ENCODE measurements around the gene SAMD1. TPM values are rescaled to one million over a fixed set of nuclear protein-coding genes. Genes with fewer than 3 reads are reported as not detected.
A peak's percentile ranks its signal among the peaks of the same experiment; 100 is the strongest.

SAMD1 gene
- total RNA-seq, 1 experiment from 2014 or later = 47.1 TPM

GRCh38 chr19:14120497-14120780 lies 29.9 kb upstream of the SAMD1 start:
- Histone ChIP-seq H3K36me3 (ENCODE audit: control insufficient read depth, insufficient read depth, low read length) (peaks cover 1% of the 10 kb centered on the region; the same call in 1 of the 2 replicates), H3K27me3 (replicated peaks; ENCODE audit: control insufficient read depth, insufficient read depth, low read length) (no peaks in the 10 kb centered on the region), H3K4me1 (peaks cover 13% of the 10 kb centered on the region), H3K4me3 (ENCODE audit: low read depth, low read length) (no peak overlapping the region), H3K9me3 (no peaks in the 10 kb centered on the region)
- CTCF ChIA-PET = no interaction called here
- Mint-ChIP-seq H3K4me3 (ENCODE audit: unreplicated experiment) (no peak overlapping the region), H3K9me3 (ENCODE audit: unreplicated experiment) (no peaks in the 10 kb centered on the region), H3K27me3 (ENCODE audit: insufficient read depth, unreplicated experiment) (no peaks in the 10 kb centered on the region), H3K4me1 (ENCODE audit: low read depth, unreplicated experiment) (peaks cover 8% of the 10 kb centered on the region), H3K36me3 (ENCODE audit: insufficient read depth, unreplicated experiment) (peaks cover 50% of the 10 kb centered on the region), H3K27ac (ENCODE audit: unreplicated experiment) (no peak overlapping the region)
- intact Hi-C loops (cut with micrococcal nuclease; ENCODE audit: unreplicated experiment) = no loop called here
- no peak for TF ChIP-seq CTCF (IDR thresholded peaks at IDR 0.05; ENCODE audit: insufficient read depth in 1 of 2, low read depth in 1 of 2, low read length in 1 of 2, severe bottlenecking in 1 of 2, unreplicated experiment in 1 of 2)
- no peak for DNase-seq
- BruUV-seq (replicated peaks) = no TSS peak
- POLR2A ChIA-PET = no interaction called here

DNA sequence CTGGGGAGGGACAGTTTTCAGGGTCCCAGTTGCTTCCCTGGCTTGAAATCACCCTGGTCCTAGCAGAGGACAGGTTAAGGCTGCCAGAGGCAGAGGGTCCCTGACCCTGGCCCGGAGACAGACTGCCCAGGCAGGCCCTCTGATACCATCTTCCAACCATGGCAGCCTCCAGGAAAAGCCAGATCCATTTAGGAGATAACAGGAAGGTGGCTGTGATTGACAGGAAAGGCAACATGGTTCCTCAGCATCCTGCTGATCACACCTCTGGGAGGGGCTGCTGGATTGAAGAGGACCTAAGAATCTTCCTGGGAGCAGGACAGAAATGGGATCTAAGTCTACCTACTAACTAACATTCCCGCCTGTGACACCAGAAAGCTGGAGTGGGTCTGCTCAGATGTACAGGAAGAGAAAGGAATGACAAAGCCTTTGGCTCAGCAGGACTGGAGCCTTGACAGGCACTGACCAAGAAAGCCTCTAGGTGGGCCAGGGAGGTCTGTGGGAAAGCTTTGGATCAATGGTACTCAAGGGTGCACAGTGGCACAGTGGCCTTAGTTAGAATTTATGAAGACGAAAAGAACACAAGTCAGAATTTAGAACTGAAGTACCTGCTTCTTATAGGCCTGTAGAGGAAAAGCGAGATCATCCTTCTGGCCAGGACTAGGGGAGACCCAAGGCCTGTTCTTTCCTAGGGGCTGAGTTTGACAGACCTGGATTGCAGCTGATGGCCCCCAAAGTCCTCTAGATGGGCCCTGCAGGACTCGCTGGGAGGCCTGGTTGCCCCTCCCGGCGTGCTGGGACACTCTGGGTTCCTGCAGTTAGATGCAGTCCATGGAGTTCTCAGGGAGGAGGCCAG lies 29.3 kb upstream of the SAMD1 start:
- peaks cover 8% of the 10 kb centered on the region for H3K4me1 Mint-ChIP-seq (ENCODE audit: low read depth, unreplicated experiment)
- H3K36me3 Mint-ChIP-seq (ENCODE audit: insufficient read depth, unreplicated experiment) = peaks cover 50% of the 10 kb centered on the region
- no peaks in the 10 kb centered on the region for H3K27me3 Mint-ChIP-seq (ENCODE audit: insufficient read depth, unreplicated experiment)
- no peak overlapping the region for H3K27ac Mint-ChIP-seq (ENCODE audit: unreplicated experiment)
- intact Hi-C loops (cut with micrococcal nuclease; ENCODE audit: unreplicated experiment) = loop anchor here (2.0 to 5.0 kb wide), 2 partner anchors 17 to 38 kb away; partner anchors contain the start of gene ASF1B
- no TSS peak for BruUV-seq (replicated peaks)
- H3K27me3 ChIP-seq (replicated peaks; ENCODE audit: control insufficient read depth, insufficient read depth, low read length) = no peaks in the 10 kb centered on the region
- no peaks in the 10 kb centered on the region for H3K9me3 ChIP-seq
- no peak overlapping the region for H3K4me3 Mint-ChIP-seq (ENCODE audit: unreplicated experiment)
- H3K9me3 Mint-ChIP-seq (ENCODE audit: unreplicated experiment) = no peaks in the 10 kb centered on the region
- H3K4me1 ChIP-seq = peaks cover 13% of the 10 kb centered on the region
- DNase-seq = no peak
- no peak for TF ChIP-seq CTCF (IDR thresholded peaks at IDR 0.05; ENCODE audit: insufficient read depth in 1 of 2, low read depth in 1 of 2, low read length in 1 of 2, severe bottlenecking in 1 of 2, unreplicated experiment in 1 of 2)
- CTCF ChIA-PET = no interaction called here
- no peak overlapping the region for H3K4me3 ChIP-seq (ENCODE audit: low read depth, low read length)
- H3K36me3 ChIP-seq (ENCODE audit: control insufficient read depth, insufficient read depth, low read length) = peaks cover 1% of the 10 kb centered on the region; the same call in 1 of the 2 replicates
- POLR2A ChIA-PET = no interaction called here

DNA sequence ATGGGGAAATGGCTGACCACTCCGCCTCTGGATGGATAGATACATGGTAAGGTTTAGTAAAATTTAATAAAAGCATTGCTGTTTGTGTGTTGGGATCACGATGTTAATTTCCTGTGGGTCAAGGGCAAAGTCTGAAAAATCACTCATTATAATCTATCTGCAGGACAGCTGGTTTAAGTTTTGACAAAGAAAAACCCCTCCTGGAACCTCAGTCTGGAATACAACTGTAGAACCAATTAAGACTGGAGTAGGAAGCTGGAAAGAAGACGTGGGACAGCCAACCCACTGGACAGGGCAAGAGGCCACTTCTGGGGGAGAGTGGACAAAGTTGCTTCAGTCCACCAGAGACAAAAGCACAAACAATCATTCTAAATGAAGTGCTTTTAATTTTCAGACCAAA lies 28.6 kb upstream of the SAMD1 start:
- H3K4me1 ChIP-seq = peaks cover 13% of the 10 kb centered on the region
- no peaks in the 10 kb centered on the region for H3K27me3 ChIP-seq (replicated peaks; ENCODE audit: control insufficient read depth, insufficient read depth, low read length)
- peaks cover 50% of the 10 kb centered on the region for H3K36me3 Mint-ChIP-seq (ENCODE audit: insufficient read depth, unreplicated experiment)
- POLR2A ChIA-PET = no interaction called here
- no peak overlapping the region for H3K4me3 ChIP-seq (ENCODE audit: low read depth, low read length)
- peak overlapping the region; percentile 85 for H3K27ac Mint-ChIP-seq (ENCODE audit: unreplicated experiment)
- H3K9me3 ChIP-seq = no peaks in the 10 kb centered on the region
- no peak for TF ChIP-seq CTCF (IDR thresholded peaks at IDR 0.05; ENCODE audit: insufficient read depth in 1 of 2, low read depth in 1 of 2, low read length in 1 of 2, severe bottlenecking in 1 of 2, unreplicated experiment in 1 of 2)
- H3K27me3 Mint-ChIP-seq (ENCODE audit: insufficient read depth, unreplicated experiment) = no peaks in the 10 kb centered on the region
- H3K36me3 ChIP-seq (ENCODE audit: control insufficient read depth, insufficient read depth, low read length) = peaks cover 1% of the 10 kb centered on the region; the same call in 1 of the 2 replicates
- H3K9me3 Mint-ChIP-seq (ENCODE audit: unreplicated experiment) = no peaks in the 10 kb centered on the region
- CTCF ChIA-PET = no interaction called here
- intact Hi-C loops (cut with micrococcal nuclease; ENCODE audit: unreplicated experiment) = loop anchor here (2.0 to 5.0 kb wide), 2 partner anchors 18 to 37 kb away; partner anchors contain the start of gene ASF1B
- DNase-seq = no peak
- H3K4me3 Mint-ChIP-seq (ENCODE audit: unreplicated experiment) = peak overlapping the region; percentile 83
- H3K4me1 Mint-ChIP-seq (ENCODE audit: low read depth, unreplicated experiment) = peaks cover 8% of the 10 kb centered on the region
- BruUV-seq (replicated peaks) = no TSS peak
